K562 (cell line): Measurements from ENCODE around the gene GPALPP1. TPM values are rescaled to one million over a fixed set of nuclear protein-coding genes. Genes with fewer than 3 reads are reported as not detected.
"Not testable (repeated sequence)": the region's sequence is repeated elsewhere in the genome, so short reads cannot be mapped to it uniquely, and the experiment has no call there.

Experiments
- ATAC-seq: fragments of 200-7000 bp; cut with Tn5 transposase; 3 replicates; pipeline ENCODE4 v1.9.1; 2020; ENCODE audit warnings: moderate library complexity
- BruUV-seq: library from RNA; stranded (reverse); fragments of 400-500 nt; replicated peaks from 2 replicates; lab custom pipeline; 2021; lab: Mats Ljungman, UMichigan
- CTCF ChIA-PET: fragments of 300-600 bp; formaldehyde crosslinking; extraction: SDS; loops from one replicate; lab custom pipeline; 2021; ENCODE audit warnings: low intra/inter-chr PET ratio; lab: Yijun Ruan, JAX
- POLR2A ChIA-PET: fragments of 300-600, 350-650 bp; sonication (Branson Sonifier 250); formaldehyde crosslinking; extraction: SDS; loops from one replicate; lab custom pipeline; 2021; ENCODE audit warnings: antibody characterized with exemption, inconsistent platforms; lab: Yijun Ruan, JAX
- DNase-seq, 4 experiments: peaks; one replicate each; pipeline versions ENCODE4 v3.0.0 to v3.0.0-alpha.2; 2011 to 2018; ENCODE audit warnings: low spot score in 3 of 4, mixed read lengths in 3 of 4; ENCODE audit errors: extremely low read depth in 1 of 4
- FAIRE-seq: peaks from 2 replicates; lab custom pipeline; 2011; peaks lifted over from hg19 to GRCh38; lab: Jason Lieb, UNC
- H2AFZ ChIP-seq: 2 replicates; pipeline ENCODE4 v1.6.0; 2011; ENCODE audit warnings: low read depth, low read length, control low read depth, inconsistent platforms
- H3K27ac ChIP-seq: fragments of 200-600 bp; 3 replicates; pipeline ENCODE4 v1.8.0; 2011; ENCODE audit warnings: low read depth, mild to moderate bottlenecking, control low read depth, inconsistent platforms, low read length, moderate library complexity, mixed read lengths; ENCODE audit errors: extremely low read depth
- H3K27me3 ChIP-seq, 2 experiments: fragments of 300-600 bp in 1 of 2; 2 replicates in 1 of 2; 3 replicates in 1 of 2; pipeline versions ENCODE4 v1.6.0 to v1.8.0; 2011; ENCODE audit warnings: inconsistent platforms in 2 of 2, low read length in 2 of 2, mild to moderate bottlenecking in 1 of 2, mixed read lengths in 1 of 2, moderate library complexity in 1 of 2; ENCODE audit not compliant: control insufficient read depth in 2 of 2, insufficient read depth in 2 of 2
- H3K36me3 ChIP-seq: fragments of 300-600 bp; 3 replicates; pipeline ENCODE4 v1.8.0; 2011; ENCODE audit warnings: mild to moderate bottlenecking, low read length, inconsistent platforms; ENCODE audit not compliant: control insufficient read depth, insufficient read depth
- H3K4me1 ChIP-seq, 2 experiments: fragments of 200-600 bp in 1 of 2; replicated peaks in 1 of 2; 2 replicates in 1 of 2; 3 replicates in 1 of 2; pipeline versions ENCODE4 v1.5.1 to v1.8.0; 2011; ENCODE audit warnings: inconsistent platforms in 2 of 2, low read length in 2 of 2, mild to moderate bottlenecking in 1 of 2, mixed read lengths in 1 of 2, moderate library complexity in 1 of 2; ENCODE audit not compliant: control insufficient read depth in 2 of 2, insufficient read depth in 2 of 2
- H3K4me2 ChIP-seq: 2 replicates; pipeline ENCODE4 v1.6.1; 2011; ENCODE audit warnings: low read length, control low read depth, inconsistent platforms, mixed read lengths; ENCODE audit not compliant: insufficient read depth
- H3K4me3 ChIP-seq: fragments of 200-600 bp; sonication (generic), shearing (Covaris generic); 2 replicates; pipeline ENCODE4 v1.5.1; 2016; ENCODE audit warnings: control low read depth, inconsistent platforms
- H3K79me2 ChIP-seq: fragments of 200-600 bp; 3 replicates; pipeline ENCODE4 v1.8.0; 2011; ENCODE audit warnings: low read length, inconsistent platforms; ENCODE audit not compliant: control insufficient read depth, insufficient read depth
- H3K9ac ChIP-seq, 2 experiments: 2 replicates each; pipeline versions ENCODE4 v1.6.0 to v1.6.1; 2011; ENCODE audit warnings: low read depth in 2 of 2, low read length in 2 of 2, control low read depth in 1 of 2, inconsistent platforms in 1 of 2, mild to moderate bottlenecking in 1 of 2, mixed read lengths in 1 of 2; ENCODE audit not compliant: insufficient read depth in 1 of 2
- H3K9me1 ChIP-seq: one replicate; pipeline ENCODE4 v1.6.0; 2011; ENCODE audit warnings: inconsistent platforms, mild to moderate bottlenecking, low read length, moderate library complexity; ENCODE audit not compliant: control insufficient read depth, insufficient read depth
- H3K9me3 ChIP-seq: replicated peaks from 2 replicates; pipeline ENCODE4 v1.5.1; 2011; ENCODE audit warnings: low read depth, low read length, inconsistent platforms; ENCODE audit not compliant: control insufficient read depth, insufficient read depth
- H4K20me1 ChIP-seq: replicated peaks from 2 replicates; pipeline ENCODE4 v1.6.1; 2011; ENCODE audit warnings: low read length, inconsistent platforms, mixed read lengths; ENCODE audit not compliant: control insufficient read depth, insufficient read depth
- PHB2 ChIP-seq: fragments of 450-650 bp; IDR thresholded peaks from 2 replicates; pipeline ENCODE4 v1.6.1; 2017; ENCODE audit warnings: low read depth
- WGBS: fragments of 100-300 bp; shearing (Covaris generic); methylation state at CpG from one replicate; pipeline ENCODE4 v1.1.6; 2016; ENCODE audit warnings: low coverage, mixed read lengths; ENCODE audit not compliant: insufficient coverage; ENCODE audit errors: missing lambda C conversion rate; 5-methylcytosine and 5-hydroxymethylcytosine counted together
- in situ Hi-C: fragments of 300-500 bp; cut with MboI; formaldehyde crosslinking; loops from 4 replicates; pipeline ENCODE4 v1.15.0; 2018; ENCODE audit warnings: inconsistent platforms, mixed read lengths
- intact Hi-C: fragments of 100-400 bp; cut with micrococcal nuclease; formaldehyde crosslinking; loops from 2 replicates; pipeline ENCODE4 v1.14.2; 2022
- polyA plus RNA-seq, 8 experiments: library from polyadenylated mRNA; depleted of rRNA in 4 of 8; stranded (reverse) in 5 of 8; unstranded in 3 of 8; fragments of >200 nt; fragmentation: Nextera tagmentation in 2 of 8; fragmentation: Illumina TruSeq in 1 of 8; extraction: Ambion mirVana in 2 of 8; extraction: Trizol in 1 of 8; gene quantifications; 2 replicates each; pipeline versions ENCODE4 v1.2.1 to v1.2.3, GENCODE V29; 2011 to 2014; ENCODE audit warnings: inconsistent platforms in 1 of 8, missing spikeins in 1 of 8
- total RNA-seq, 7 experiments: library from RNA; depleted of rRNA in 6 of 7; stranded (reverse); fragments of >200 nt in 6 of 7; fragmentation: Illumina TruSeq in 2 of 7; extraction: Trizol in 2 of 7; gene quantifications; 2 replicates each; pipeline versions ENCODE4 v1.2.1 to v1.2.3, GENCODE V29; 2011 to 2021; ENCODE audit warnings: low replicate concordance in 1 of 7

Gene GPALPP1
- total and polyA plus RNA-seq, 9 of the 15 experiments (the other 6 are each of a cell fraction or from before 2014, with no cell fraction given) = 8.1 to 22.3 (median 18.5) TPM

DNA sequence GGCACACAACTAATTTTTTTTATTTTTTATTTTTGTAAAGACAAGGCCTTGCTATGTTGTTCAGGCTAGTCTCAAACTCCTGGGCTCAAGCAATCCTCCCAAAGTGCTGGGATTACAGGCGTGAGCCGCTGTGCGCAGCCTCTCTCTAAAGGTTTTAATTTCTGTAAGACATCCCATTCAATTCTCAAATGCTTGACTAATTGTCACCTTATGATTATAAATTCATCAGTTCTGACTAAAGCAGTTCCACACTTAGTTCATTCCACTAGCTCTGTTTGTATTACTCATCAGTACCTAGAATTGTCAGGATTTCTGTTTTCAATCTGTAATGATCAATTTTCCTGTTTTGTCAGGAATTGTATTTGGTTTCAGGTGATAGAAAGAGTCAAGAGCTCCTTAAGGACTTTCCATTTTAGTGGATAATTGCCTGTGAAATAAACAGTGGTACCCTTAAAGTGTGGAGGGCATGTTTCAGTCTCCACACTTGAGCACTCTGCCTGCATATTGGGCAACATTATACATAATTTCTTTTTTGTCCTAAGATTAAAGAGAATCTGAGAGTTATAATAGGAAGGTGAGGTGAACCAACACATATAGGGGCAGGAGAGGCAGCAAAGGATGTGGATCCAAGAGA lies 27.6 kb downstream of the GPALPP1 start:
- no peak overlapping the region for H3K27ac ChIP-seq
- DNase-seq = no peak
- no peak for FAIRE-seq
- peaks cover 30% of the 10 kb centered on the region; the same call in 2 of the 3 replicates for H3K36me3 ChIP-seq
- POLR2A ChIA-PET = interaction anchor here (0.9 kb wide), 1 partner anchor 9 kb away, joined by 3 read pairs; no protein-coding TSS in a partner anchor
- H3K9ac ChIP-seq = no peak overlapping the region
- no peak for ATAC-seq
- H3K9me1 ChIP-seq = no peaks in the 10 kb centered on the region
- intact Hi-C loops = no loop called here
- H4K20me1 ChIP-seq = no peaks in the 10 kb centered on the region
- no peaks in the 10 kb centered on the region for H3K79me2 ChIP-seq
- no peaks in the 10 kb centered on the region for H3K4me1 ChIP-seq
- BruUV-seq = no TSS peak
- H3K4me2 ChIP-seq = no peak overlapping the region
- no peak overlapping the region for H2AFZ ChIP-seq
- 97% methylated on average over 3 of the region's 3 CpGs for WGBS
- no peak for TF ChIP-seq PHB2
- TF ChIP-seq, all 486 proteins: peak for 0
- in situ Hi-C loops = no loop called here
- Histone ChIP-seq H3K27me3 (no peaks in the 10 kb centered on the region), H3K4me3 (no peak overlapping the region), H3K9me3 (no peaks in the 10 kb centered on the region)
- CTCF ChIA-PET = no interaction called here

DNA sequence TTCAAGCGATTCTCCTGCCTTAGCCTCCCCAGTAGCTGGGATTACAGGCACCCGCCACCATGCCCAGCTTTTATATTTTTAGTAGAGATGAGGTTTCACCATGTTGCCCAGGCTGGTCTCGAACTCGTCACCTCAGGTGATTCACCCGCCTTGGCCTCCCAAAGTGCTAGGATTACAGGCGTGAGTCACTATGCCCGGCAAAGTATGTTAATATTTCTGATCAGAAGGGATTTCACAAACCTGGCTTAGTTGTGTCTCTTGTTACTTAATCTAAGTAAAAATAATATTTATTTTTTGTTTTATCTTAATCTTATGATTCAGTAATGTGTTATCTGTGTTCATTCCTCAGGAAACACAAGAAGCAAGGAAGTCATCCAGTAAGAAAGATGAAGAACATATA lies 30.6 kb downstream of the GPALPP1 start:
- H3K27me3 ChIP-seq, BruUV-seq, FAIRE-seq, in situ Hi-C loops, H3K4me1 ChIP-seq, H3K27ac ChIP-seq, intact Hi-C loops, H3K4me2 ChIP-seq, CTCF ChIA-PET, H3K4me3 ChIP-seq, H4K20me1 ChIP-seq, POLR2A ChIA-PET, DNase-seq, H3K79me2 ChIP-seq, H2AFZ ChIP-seq, H3K9me1 ChIP-seq, H3K9ac ChIP-seq, ATAC-seq, H3K9me3 ChIP-seq: not testable (repeated sequence)
- peaks cover 32% of the 10 kb centered on the region; the same call in 2 of the 3 replicates for H3K36me3 ChIP-seq
- WGBS = 80% methylated on average over 1 of the region's 7 CpGs
